Adrenal gland (tissue), 12 donors: ENCODE results near the gene NHERF1. TPM values are rescaled to one million over a fixed set of nuclear protein-coding genes. Genes with fewer than 3 reads are reported as not detected.
A peak's percentile ranks its signal among the peaks of the same experiment; 100 is the strongest.

Experiments used
- DNase-seq, 7 donors: peaks; one replicate each; pipeline ENCODE4 v3.0.0-alpha.2; 2019 to 2020
- H3K27ac ChIP-seq, 5 donors: fragments of 200-600 bp; sonication (generic) in 4 of 5; 1 replicate in 3 of 5; 2 replicates in 2 of 5; pipeline versions ENCODE4 v1.5.1 to v1.8.0; 2016 to 2020; ENCODE audit warnings: mild to moderate bottlenecking in 1 of 5
- H3K27me3 ChIP-seq: fragments of 200-600 bp; 2 replicates; pipeline ENCODE4 v1.8.0; 2021
- H3K36me3 ChIP-seq, 2 donors: fragments of 200-600 bp; replicated peaks in 1 of 2; 1 replicate in 1 of 2; 2 replicates in 1 of 2; pipeline versions ENCODE4 v1.5.1 to v1.8.0; 2018 to 2022
- H3K4me1 ChIP-seq, 2 donors: fragments of 200-600 bp; replicated peaks in 1 of 2; 1 replicate in 1 of 2; 2 replicates in 1 of 2; pipeline versions ENCODE4 v1.5.1 to v1.8.0; 2018 to 2021
- H3K4me3 ChIP-seq, 4 donors: fragments of 200-600 bp; sonication (generic) in 3 of 4; one replicate each; pipeline ENCODE4 v1.5.1; 2016 to 2018
- H3K9me3 ChIP-seq, 3 donors: fragments of 200-600 bp; sonication (generic) in 1 of 3; replicated peaks in 1 of 3; 1 replicate in 2 of 3; 2 replicates in 1 of 3; pipeline versions ENCODE4 v1.5.1 to v1.8.0; 2016 to 2021
- CTCF ChIP-seq, 6 experiments: fragments of 450-650 bp in 4 of 6; fragments of 200-600 bp in 2 of 6; sonication (generic) in 1 of 6; IDR thresholded peaks; 1 replicate in 5 of 6; 2 replicates in 1 of 6; pipeline versions ENCODE4 v1.5.1 to v1.8.0; 2016 to 2021; ENCODE audit warnings: antibody characterized with exemption in 6 of 6, mild to moderate bottlenecking in 2 of 6, moderate library complexity in 1 of 6
- POLR2A ChIP-seq, 2 donors: fragments of 450-650 bp; IDR thresholded peaks; one replicate each; pipeline ENCODE4 v1.6.1; 2017; ENCODE audit warnings: antibody characterized with exemption in 2 of 2, mild to moderate bottlenecking in 2 of 2, moderate library complexity in 1 of 2
- WGBS, 4 donors: extraction: QIAGEN DNeasy Blood & Tissue Kit in 2 of 4; methylation state at CpG; one replicate each; pipeline versions ENCODE4 v1.1.5 to v1.1.7; 2013 to 2017; 5-methylcytosine and 5-hydroxymethylcytosine counted together
- intact Hi-C, 2 donors: fragments of 100-400 bp; cut with DNase I; formaldehyde crosslinking; loops; one replicate each; pipeline versions ENCODE4 v1.14.1 to v1.15.0; 2022 to 2023
- polyA plus RNA-seq, 3 donors: library from polyadenylated mRNA; stranded (reverse); fragments of 200-250 nt in 2 of 3; fragments of 350-450 nt in 1 of 3; fragmentation: Illumina TruSeq in 1 of 3; extraction: RNeasy Lipid Tissue Mini Kit (QIAGEN cat#74804) in 1 of 3; gene quantifications; one replicate each; pipeline ENCODE4 v1.2.3, GENCODE V29; 2013 to 2014
- total RNA-seq, 9 donors: library from RNA; depleted of rRNA in 4 of 9; stranded (reverse); fragments of >200 nt in 4 of 9; fragments of 120-200 nt in 1 of 9; fragmentation: NEBNext Ultra II Directional in 1 of 9; extraction: Animal tissue kit (Norgen Biotek cat#: 25700) in 1 of 9; gene quantifications; one replicate each; pipeline versions ENCODE4 v1.1.0 to v1.2.4, GENCODE V29; 2013 to 2023
- donor health status: healthy with polysubstance abuse.
- donor health status: Bipolar disorder and iron deficiency.
- donor health status: DM: yes; HTN: yes; CAD: no.
- donor health status: DM: no; HTN: no; CAD: no.
- donor health status: DM: no; HTN: no; CAD: no.
- donor health status: DM: yes; HTN: yes; CAD: no.

NHERF1 gene
- total and polyA plus RNA-seq, 12 donors, result 22.0 to 277 (median 209) TPM

GRCh38 chr17:74780443-74781238 lies 32.2 kb downstream of the NHERF1 start:
- DNase-seq, result no peak
- no peaks in the 10 kb centered on the region for H3K36me3 ChIP-seq
- peaks cover 7 to 15% of the 10 kb centered on the region in 2 donors for H3K4me1 ChIP-seq
- H3K4me3 ChIP-seq, result no peak overlapping the region
- 65 to 75% (median 72%) methylated on average over 7 of the region's 7 CpGs for WGBS, 4 donors
- TF ChIP-seq CTCF (IDR thresholded peaks at IDR 0.05), result peak in 3 of 6 experiments; percentile 17 to 31 (median 19)
- no peak for TF ChIP-seq POLR2A (IDR thresholded peaks at IDR 0.05)
- no peaks in the 10 kb centered on the region for H3K9me3 ChIP-seq
- H3K27me3 ChIP-seq, result no peaks in the 10 kb centered on the region
- H3K27ac ChIP-seq, result peak overlapping the region in 1 of 5 donors; percentile 61
- intact Hi-C loops, result loop anchor here in 1 of 2 donors (5.0 kb wide), 1 partner anchor 38 kb away; no protein-coding TSS in a partner anchor

GRCh38 chr17:74782571-74782970 lies 34.1 kb downstream of the NHERF1 start:
- intact Hi-C loops, result loop anchor here in 1 of 2 donors (5.0 kb wide), 1 partner anchor 40 kb away; no protein-coding TSS in a partner anchor
- no peak for DNase-seq
- WGBS, 4 donors, result 87 to 97% (median 92%) methylated on average over 5 of the region's 5 CpGs

GRCh38 chr17:74784125-74784810 lies 35.8 kb downstream of the NHERF1 start:
- H3K36me3 ChIP-seq, result no peaks in the 10 kb centered on the region
- 81 to 93% (median 86%) methylated on average over 5 of the region's 5 CpGs for WGBS, 4 donors

More at GRCh38 chr17:74782571-74782970, 34.1 kb downstream of the NHERF1 start:
- Histone ChIP-seq H3K36me3 (no peaks in the 10 kb centered on the region), H3K27me3 (no peaks in the 10 kb centered on the region), H3K4me1 (peaks cover 0 to 4% of the 10 kb centered on the region in 2 donors), H3K4me3 (no peak overlapping the region), H3K9me3 (no peaks in the 10 kb centered on the region), H3K27ac (no peak overlapping the region)
- no peak for TF ChIP-seq CTCF (IDR thresholded peaks at IDR 0.05)
- no peak for TF ChIP-seq POLR2A (IDR thresholded peaks at IDR 0.05)

More at GRCh38 chr17:74784125-74784810, 35.8 kb downstream of the NHERF1 start:
- Histone ChIP-seq H3K9me3 (no peaks in the 10 kb centered on the region), H3K4me1 (peaks cover 0 to 4% of the 10 kb centered on the region in 2 donors), H3K27ac (no peak overlapping the region), H3K4me3 (no peak overlapping the region), H3K27me3 (no peaks in the 10 kb centered on the region)
- intact Hi-C loops, result loop anchor here in 1 of 2 donors (5.0 kb wide), 1 partner anchor 42 kb away; no protein-coding TSS in a partner anchor
- no peak for DNase-seq
- no peak for TF ChIP-seq POLR2A (IDR thresholded peaks at IDR 0.05)
- no peak for TF ChIP-seq CTCF (IDR thresholded peaks at IDR 0.05)
